GM21576 (cell line): ENCODE measurements around the gene PHF1.

Experiments used
- ATAC-seq: cut with Tn5 transposase; IDR thresholded peaks from one replicate; pipeline ENCODE4 v1.9.1; 2021; ENCODE audit warnings: mild to moderate bottlenecking, moderate library complexity; ENCODE audit not compliant: unreplicated experiment

Gene PHF1

GRCh38 chr6:33430991-33431879 lies 20.4 kb downstream of the PHF1 start:
- no peak for ATAC-seq

GRCh38 chr6:33431880-33432541 lies 21.2 kb downstream of the PHF1 start:
- no peak for ATAC-seq

- no peak for ATAC-seq
Observed at GRCh38 chr6:33432546-33432945, 21.7 kb downstream of the PHF1 start.

- ATAC-seq = no peak
Observed at GRCh38 chr6:33433001-33433543, 22.3 kb downstream of the PHF1 start.

- no peak for ATAC-seq
Observed at GRCh38 chr6:33433544-33434191, 22.9 kb downstream of the PHF1 start.

GRCh38 chr6:33434961-33435360 lies 24.1 kb downstream of the PHF1 start:
- ATAC-seq = no peak

- ATAC-seq = no peak
Observed at GRCh38 chr6:33437666-33438065, 26.9 kb downstream of the PHF1 start.

GRCh38 chr6:33438978-33439594 lies 28.3 kb downstream of the PHF1 start:
- ATAC-seq = no peak

GRCh38 chr6:33439956-33440648 lies 29.3 kb downstream of the PHF1 start:
- ATAC-seq = no peak

- no peak for ATAC-seq
Observed at GRCh38 chr6:33440649-33441309, 30.0 kb downstream of the PHF1 start.

- no peak for ATAC-seq
Observed at GRCh38 chr6:33441457-33441856, 30.6 kb downstream of the PHF1 start.

GRCh38 chr6:33442283-33442682 lies 31.5 kb downstream of the PHF1 start:
- ATAC-seq = no peak

- ATAC-seq = no peak
Observed at GRCh38 chr6:33443025-33443424, 32.2 kb downstream of the PHF1 start.

GRCh38 chr6:33443619-33444504 lies 33.0 kb downstream of the PHF1 start:
- no peak for ATAC-seq

GRCh38 chr6:33445119-33445603 lies 34.3 kb downstream of the PHF1 start:
- ATAC-seq = no peak

- ATAC-seq = no peak
Observed at GRCh38 chr6:33446356-33446755, 35.5 kb downstream of the PHF1 start.

GRCh38 chr6:33450434-33450833 lies 39.6 kb downstream of the PHF1 start:
- no peak for ATAC-seq

- no peak for ATAC-seq
Observed at GRCh38 chr6:33451606-33452005, 40.8 kb downstream of the PHF1 start.

GRCh38 chr6:33452496-33452895 lies 41.7 kb downstream of the PHF1 start:
- no peak for ATAC-seq
